IMR-90 (cell line): ENCODE measurements around the gene ZDHHC6. TPM values are rescaled to one million over a fixed set of nuclear protein-coding genes. Genes with fewer than 3 reads are reported as not detected.

ENCODE experiments used
- ATAC-seq: fragments of 200-7000 bp; cut with Tn5 transposase; 2 replicates; pipeline ENCODE4 v1.9.1; 2020; ENCODE audit warnings: low read depth, mild to moderate bottlenecking, moderate library complexity
- BruUV-seq: library from RNA; stranded (reverse); fragments of 400-500 nt; replicated peaks from 2 replicates; lab custom pipeline; 2021; lab: Mats Ljungman, UMichigan
- CTCF ChIA-PET: fragments of 300-600 bp; formaldehyde crosslinking; extraction: SDS; loops from one replicate; lab custom pipeline; 2021; ENCODE audit warnings: antibody characterized with exemption; lab: Yijun Ruan, JAX
- POLR2A ChIA-PET: fragments of 300-600 bp; sonication (Branson Sonifier 250); formaldehyde crosslinking; loops from one replicate; lab custom pipeline; 2022; ENCODE audit warnings: antibody characterized with exemption; ENCODE audit not compliant: unreplicated experiment; lab: Charles Lee
- DNase-seq: peaks from one replicate; pipeline ENCODE4 v3.0.0; 2013
- H2AFZ ChIP-seq: replicated peaks from 2 replicates; pipeline ENCODE3; 2013; ENCODE audit warnings: low read length, mild to moderate bottlenecking; ENCODE audit not compliant: poor library complexity
- H2AK5ac ChIP-seq: 2 replicates; pipeline ENCODE4 v1.6.1; 2013; ENCODE audit warnings: low read depth, low read length, inconsistent platforms
- H2AK9ac ChIP-seq: replicated peaks from 2 replicates; pipeline ENCODE3; 2013; ENCODE audit warnings: mild to moderate bottlenecking, low read depth, low read length, moderate library complexity; ENCODE audit not compliant: poor library complexity
- H2BK120ac ChIP-seq: 2 replicates; pipeline ENCODE4 v1.6.1; 2013; ENCODE audit warnings: low read depth, low read length, inconsistent platforms
- H2BK15ac ChIP-seq: 3 replicates; pipeline ENCODE4 v1.6.1; 2013; ENCODE audit warnings: low read depth, low read length, inconsistent platforms
- H2BK20ac ChIP-seq: 2 replicates; pipeline ENCODE4 v1.6.1; 2013; ENCODE audit warnings: low read depth, mild to moderate bottlenecking, inconsistent platforms, low read length, moderate library complexity
- H2BK5ac ChIP-seq: 2 replicates; pipeline ENCODE4 v1.6.1; 2013; ENCODE audit warnings: mild to moderate bottlenecking, low read depth, low read length, inconsistent platforms; ENCODE audit not compliant: poor library complexity, severe bottlenecking
- H3K14ac ChIP-seq: replicated peaks from 2 replicates; pipeline ENCODE4 v1.6.1; 2013; ENCODE audit warnings: low read depth, low read length, inconsistent platforms
- H3K18ac ChIP-seq: 2 replicates; pipeline ENCODE4 v1.6.1; 2013; ENCODE audit warnings: low read depth, low read length, control low read depth
- H3K23ac ChIP-seq: 2 replicates; pipeline ENCODE4 v1.6.1; 2013; ENCODE audit warnings: low read depth, low read length, inconsistent platforms
- H3K27ac ChIP-seq: 2 replicates; pipeline ENCODE4 v1.5.1; 2013; ENCODE audit warnings: mild to moderate bottlenecking, control low read depth, low read length; ENCODE audit not compliant: insufficient read depth
- H3K27me3 ChIP-seq: 2 replicates; pipeline ENCODE4 v1.6.1; 2013; ENCODE audit warnings: low read length; ENCODE audit not compliant: control insufficient read depth, insufficient read depth
- H3K36me3 ChIP-seq: 2 replicates; pipeline ENCODE4 v1.6.1; 2013; ENCODE audit warnings: low read length, mixed read lengths; ENCODE audit not compliant: control insufficient read depth, insufficient read depth
- H3K4ac ChIP-seq: 2 replicates; pipeline ENCODE4 v1.6.1; 2013; ENCODE audit warnings: low read depth, low read length, inconsistent platforms
- H3K4me1 ChIP-seq: 2 replicates; pipeline ENCODE4 v1.6.1; 2013; ENCODE audit warnings: low read length, mixed read lengths; ENCODE audit not compliant: control insufficient read depth, insufficient read depth
- H3K4me2 ChIP-seq: 2 replicates; pipeline ENCODE4 v1.6.1; 2013; ENCODE audit warnings: low read depth, mild to moderate bottlenecking, control low read depth, low read length, moderate library complexity
- H3K4me3 ChIP-seq: 2 replicates; pipeline ENCODE4 v1.5.1; 2013; ENCODE audit warnings: low read depth, mild to moderate bottlenecking, control low read depth, low read length, moderate library complexity; ENCODE audit not compliant: insufficient read depth
- H3K56ac ChIP-seq: 2 replicates; pipeline ENCODE4 v1.6.1; 2013; ENCODE audit warnings: low read length, inconsistent platforms; ENCODE audit not compliant: insufficient read depth; ENCODE audit errors: extremely low read depth
- H3K79me1 ChIP-seq, 2 experiments: 2 replicates each; pipeline ENCODE4 v1.6.1; 2013; ENCODE audit warnings: low read length in 2 of 2, inconsistent platforms in 1 of 2, low read depth in 1 of 2
- H3K9ac ChIP-seq: 2 replicates; pipeline ENCODE4 v1.6.1; 2013; ENCODE audit warnings: low read depth, low read length, control low read depth
- H3K9me1 ChIP-seq: 2 replicates; pipeline ENCODE4 v1.6.1; 2013; ENCODE audit warnings: low read length, inconsistent platforms; ENCODE audit not compliant: insufficient read depth
- H3K9me3 ChIP-seq: 2 replicates; pipeline ENCODE4 v1.6.1; 2013; ENCODE audit warnings: low read length; ENCODE audit not compliant: control insufficient read depth, insufficient read depth
- H4K20me1 ChIP-seq: 2 replicates; pipeline ENCODE4 v1.6.1; 2013; ENCODE audit warnings: low read length, inconsistent platforms; ENCODE audit not compliant: insufficient read depth
- H4K5ac ChIP-seq: 2 replicates; pipeline ENCODE4 v1.6.1; 2013; ENCODE audit warnings: mild to moderate bottlenecking, low read depth, low read length, control low read depth
- H4K8ac ChIP-seq, 2 experiments: 2 replicates each; pipeline ENCODE4 v1.6.1; 2013; ENCODE audit warnings: low read depth in 2 of 2, low read length in 2 of 2, control low read depth in 1 of 2, inconsistent platforms in 1 of 2
- H4K91ac ChIP-seq: 2 replicates; pipeline ENCODE4 v1.6.1; 2013; ENCODE audit warnings: low read depth, low read length, inconsistent platforms; ENCODE audit not compliant: insufficient read depth
- BHLHE40 ChIP-seq: fragments of 150-350 bp; IDR thresholded peaks from 2 replicates; pipeline ENCODE4 v1.6.1; 2016; ENCODE audit warnings: mild to moderate bottlenecking, low read depth, low read length
- CEBPB ChIP-seq: IDR thresholded peaks from 2 replicates; pipeline ENCODE4 v1.6.1; 2012; ENCODE audit warnings: low read depth, low read length, improper control_type of control experiment
- CTCF ChIP-seq: conservative IDR thresholded peaks from 2 replicates; pipeline ENCODE4 v1.5.1; 2012; ENCODE audit warnings: mild to moderate bottlenecking, low read depth, low read length, improper control_type of control experiment
- MXI1 ChIP-seq: IDR thresholded peaks from 2 replicates; pipeline ENCODE4 v1.6.1; 2012; ENCODE audit warnings: low read depth, mild to moderate bottlenecking, low read length, moderate library complexity, borderline replicate concordance
- NFE2L2 ChIP-seq: fragments of 150-350 bp; IDR thresholded peaks from 2 replicates; pipeline ENCODE4 v1.6.1; 2016; ENCODE audit warnings: low read depth, mild to moderate bottlenecking, low read length
- WGBS, 2 experiments: methylation state at CpG; one replicate each; pipeline versions ENCODE4 v1.1.5 to v1.1.7; 2013; ENCODE audit warnings: missing lambda C conversion rate in 2 of 2; ENCODE audit not compliant: insufficient read length in 1 of 2; ENCODE audit errors: extremely low coverage in 2 of 2; 5-methylcytosine and 5-hydroxymethylcytosine counted together
- dilution Hi-C: fragments of 300-500 bp; cut with HindIII; formaldehyde crosslinking; loops from one replicate; pipeline ENCODE4 v1.14.3; 2018; ENCODE audit warnings: low sequenced_read_pairs; ENCODE audit not compliant: unreplicated experiment
- in situ Hi-C: fragments of 300-500 bp; cut with MboI; formaldehyde crosslinking; loops from 3 replicates; pipeline ENCODE4 v1.14.3; 2019; ENCODE audit warnings: low sequenced_read_pairs, inconsistent platforms, mixed read lengths
- intact Hi-C: fragments of 100-400 bp; cut with micrococcal nuclease; formaldehyde crosslinking; loops from 2 replicates; pipeline ENCODE4 v1.10.0; 2022
- polyA plus RNA-seq, 3 experiments: library from polyadenylated mRNA; depleted of rRNA; stranded (reverse); fragments of >200 nt; gene quantifications; 2 replicates each; pipeline ENCODE4 v1.2.3, GENCODE V29; 2012; ENCODE audit warnings: low replicate concordance in 1 of 3
- total RNA-seq: library from RNA; depleted of rRNA; stranded (reverse); fragments of >200 nt; gene quantifications from 2 replicates; pipeline ENCODE4 v1.2.3, GENCODE V29; 2012
- TF ChIP-seq, protein P1 (sequence below): fragments of 150-350 bp; IDR thresholded peaks from 2 replicates; pipeline ENCODE4 v1.6.1; 2016; ENCODE audit warnings: low read depth, mild to moderate bottlenecking, low read length, moderate library complexity, borderline replicate concordance

The ZDHHC6 gene
- total and polyA plus RNA-seq, 2 of the 4 experiments (the other 2 are of a cell fraction): 17.4 to 21.6 TPM

GRCh38 chr10:112389271-112389822 is 57.4 kb downstream of the ZDHHC6 start:
- Histone ChIP-seq H2BK15ac (no peak overlapping the region), H3K9ac (no peak overlapping the region), H3K27me3 (peaks cover 3% of the 10 kb centered on the region; the same call in 1 of the 2 replicates), H2AK5ac (peak overlapping the region; percentile 1; the same call in 1 of the 2 replicates), H2BK20ac (peak overlapping the region; percentile 40; the same call in 1 of the 2 replicates), H3K79me1 (no peaks in the 10 kb centered on the region), H2AFZ (peak overlapping the region; percentile 73), H4K91ac (0 out of 2 replicates have a peak overlapping the region, but pooled peaks have one; percentile 7), H3K9me3 (no peaks in the 10 kb centered on the region), H2BK120ac (peak overlapping the region; percentile 32; the same call in 1 of the 2 replicates), H3K4me3 (no peak overlapping the region), H3K27ac (no peak overlapping the region; the same call in 1 of the 2 replicates), H4K8ac (peak overlapping the region in 1 of 2 experiments; percentile 34; a peak in 1 of 4 replicates), H3K9me1 (0 out of 2 replicates have a peak, but pooled peaks cover 5% of the 10 kb centered on the region), H3K56ac (no peak overlapping the region), H3K18ac (peak overlapping the region; percentile 52; the same call in 1 of the 2 replicates), H4K20me1 (no peaks in the 10 kb centered on the region), H3K4ac (no peak overlapping the region), H3K14ac (no peak overlapping the region; the same call in 1 of the 2 replicates), H3K36me3 (no peaks in the 10 kb centered on the region), H3K4me1 (peaks cover 7% of the 10 kb centered on the region), H3K23ac (peak overlapping the region; percentile 43; the same call in 1 of the 2 replicates), H4K5ac (no peak overlapping the region; the same call in 1 of the 2 replicates), H2BK5ac (peak overlapping the region; percentile 59), H3K4me2 (peak overlapping the region; percentile 31; the same call in 1 of the 2 replicates), H2AK9ac (peak overlapping the region; percentile 78)
- TF ChIP-seq NFE2L2 (peak; percentile 42; the same call in 1 of the 2 replicates), BHLHE40 (peak; percentile 55), CTCF (no peak), MXI1 (no peak), CEBPB (no peak)
- TF ChIP-seq, protein P1, sequence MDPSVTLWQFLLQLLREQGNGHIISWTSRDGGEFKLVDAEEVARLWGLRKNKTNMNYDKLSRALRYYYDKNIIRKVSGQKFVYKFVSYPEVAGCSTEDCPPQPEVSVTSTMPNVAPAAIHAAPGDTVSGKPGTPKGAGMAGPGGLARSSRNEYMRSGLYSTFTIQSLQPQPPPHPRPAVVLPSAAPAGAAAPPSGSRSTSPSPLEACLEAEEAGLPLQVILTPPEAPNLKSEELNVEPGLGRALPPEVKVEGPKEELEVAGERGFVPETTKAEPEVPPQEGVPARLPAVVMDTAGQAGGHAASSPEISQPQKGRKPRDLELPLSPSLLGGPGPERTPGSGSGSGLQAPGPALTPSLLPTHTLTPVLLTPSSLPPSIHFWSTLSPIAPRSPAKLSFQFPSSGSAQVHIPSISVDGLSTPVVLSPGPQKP: no peak
- intact Hi-C loops: no loop called here
- ChIA-PET POLR2A (no interaction called here), CTCF (no interaction called here)
- no CpG with 5 or more reads among the region's 6 CpGs for WGBS, 2 experiments
- in situ Hi-C loops: no loop called here
- dilution Hi-C loops: no loop called here
- DNase-seq (peak; percentile 77), ATAC-seq (peak; percentile 78)
- BruUV-seq: no TSS peak
